Uterus (tissue), 2 donors: ENCODE data around the gene DDX46.

ENCODE experiments used
- CTCF ChIP-seq, 4 experiments: fragments of 200-600 bp in 2 of 4; fragments of 450-650 bp in 2 of 4; sonication (generic) in 2 of 4; IDR thresholded peaks; one replicate each; pipeline ENCODE4 v1.5.1; 2016 to 2019; ENCODE audit warnings: antibody characterized with exemption in 4 of 4, mild to moderate bottlenecking in 2 of 4, moderate library complexity in 1 of 4
- POLR2A ChIP-seq, 2 donors: fragments of 450-650 bp; IDR thresholded peaks; one replicate each; pipeline ENCODE4 v1.6.1; 2016; ENCODE audit warnings: antibody characterized with exemption in 2 of 2, mild to moderate bottlenecking in 1 of 2, moderate library complexity in 1 of 2

GRCh38 chr5:134777366-134777765 is 18.8 kb downstream of the DDX46 start:
- TF ChIP-seq CTCF (IDR thresholded peaks at IDR 0.05) (no peak), POLR2A (IDR thresholded peaks at IDR 0.05) (no peak)
